H1 (cell line): ENCODE results near the gene TRIB2. TPM values are rescaled to one million over a fixed set of nuclear protein-coding genes. Genes with fewer than 3 reads are reported as not detected.
A peak's percentile ranks its signal among the peaks of the same experiment; 100 is the strongest.

Experiments
- CTCF ChIA-PET: fragments of 300-600 bp; sonication (Branson Sonifier 250); formaldehyde crosslinking; loops from one replicate; lab custom pipeline; 2021; ENCODE audit not compliant: partially characterized antibody; lab: Charles Lee
- POLR2A ChIA-PET: fragments of 300-600 bp; sonication (Branson Sonifier 250); formaldehyde crosslinking; loops from one replicate; lab custom pipeline; 2021; ENCODE audit warnings: inconsistent platforms; ENCODE audit not compliant: partially characterized antibody; lab: Charles Lee
- DNase-seq, 2 experiments: peaks; one replicate each; pipeline versions ENCODE4 v3.0.0 to v3.0.0-alpha.2; 2010 to 2022; ENCODE audit warnings: low spot score in 2 of 2, low read depth in 1 of 2, mixed read lengths in 1 of 2
- FAIRE-seq: peaks from 2 replicates; lab custom pipeline; 2011; peaks lifted over from hg19 to GRCh38; lab: Jason Lieb, UNC
- H2AFZ ChIP-seq: 2 replicates; pipeline ENCODE4 v1.8.1; 2012; ENCODE audit warnings: low read length, inconsistent platforms
- H2AK5ac ChIP-seq: 2 replicates; pipeline ENCODE4 v1.6.1; 2013; ENCODE audit warnings: low read depth, low read length
- H2BK120ac ChIP-seq: replicated peaks from 2 replicates; pipeline ENCODE3; 2013; ENCODE audit warnings: low read depth, low read length, inconsistent platforms
- H2BK12ac ChIP-seq: 2 replicates; pipeline ENCODE4 v1.6.1; 2013; ENCODE audit warnings: low read depth, low read length
- H2BK15ac ChIP-seq: 2 replicates; pipeline ENCODE4 v1.6.1; 2013; ENCODE audit warnings: low read length
- H2BK20ac ChIP-seq: 2 replicates; pipeline ENCODE4 v1.6.1; 2013; ENCODE audit warnings: low read length
- H2BK5ac ChIP-seq: 2 replicates; pipeline ENCODE4 v1.6.1; 2013; ENCODE audit warnings: low read depth, low read length
- H3K14ac ChIP-seq: 2 replicates; pipeline ENCODE4 v1.6.1; 2013; ENCODE audit warnings: inconsistent platforms; ENCODE audit not compliant: insufficient read length
- H3K18ac ChIP-seq: 2 replicates; pipeline ENCODE4 v1.6.1; 2013; ENCODE audit warnings: low read length; ENCODE audit errors: extremely low read depth
- H3K23ac ChIP-seq: 2 replicates; pipeline ENCODE4 v1.6.1; 2013; ENCODE audit warnings: inconsistent platforms; ENCODE audit not compliant: insufficient read length
- H3K23me2 ChIP-seq: 2 replicates; pipeline ENCODE4 v1.6.1; 2013; ENCODE audit warnings: low read depth, low read length
- H3K27ac ChIP-seq: 2 replicates; pipeline ENCODE4 v1.6.1; 2011; ENCODE audit warnings: low read depth, low read length, inconsistent platforms
- H3K27me3 ChIP-seq, 4 experiments: replicated peaks in 1 of 4; 1 replicate in 1 of 4; 2 replicates in 3 of 4; pipeline versions ENCODE4 v1.6.1 to v1.8.1; 2011 to 2013; ENCODE audit warnings: low read length in 3 of 4, mild to moderate bottlenecking in 3 of 4, inconsistent platforms in 2 of 4, mixed read lengths in 2 of 4, moderate library complexity in 1 of 4; ENCODE audit not compliant: control insufficient read depth in 3 of 4, insufficient read depth in 3 of 4; ENCODE audit errors: extremely low read depth in 1 of 4
- H3K36me3 ChIP-seq, 4 experiments: 2 replicates each; pipeline versions ENCODE4 v1.6.1 to v1.8.1; 2011 to 2013; ENCODE audit warnings: mild to moderate bottlenecking in 4 of 4, low read length in 3 of 4, moderate library complexity in 2 of 4, control low read depth in 1 of 4, inconsistent platforms in 1 of 4; ENCODE audit not compliant: insufficient read depth in 4 of 4, control insufficient read depth in 2 of 4
- H3K4ac ChIP-seq: replicated peaks from 2 replicates; pipeline ENCODE3; 2013; ENCODE audit warnings: low read length, low read depth, mixed read lengths, inconsistent platforms; ENCODE audit not compliant: insufficient read length
- H3K4me1 ChIP-seq, 4 experiments: replicated peaks in 1 of 4; 1 replicate in 1 of 4; 2 replicates in 3 of 4; pipeline versions ENCODE4 v1.6.1 to v1.8.1; 2011 to 2013; ENCODE audit warnings: low read length in 3 of 4, inconsistent platforms in 2 of 4, mixed read lengths in 1 of 4; ENCODE audit not compliant: insufficient read depth in 4 of 4, control insufficient read depth in 3 of 4
- H3K4me2 ChIP-seq, 2 experiments: 2 replicates each; pipeline versions ENCODE4 v1.6.1 to v1.8.1; 2011 to 2013; ENCODE audit warnings: low read depth in 2 of 2, low read length in 2 of 2, control low read depth in 1 of 2, inconsistent platforms in 1 of 2, mild to moderate bottlenecking in 1 of 2; ENCODE audit not compliant: insufficient read depth in 1 of 2
- H3K4me3 ChIP-seq, 4 experiments: fragments of 200-600, 300-600 bp in 1 of 4; sonication (generic), shearing (Covaris generic), sonication (Bioruptor Twin) in 1 of 4; 2 replicates each; pipeline versions ENCODE4 v1.5.1 to v1.8.1; 2011 to 2016; ENCODE audit warnings: low read length in 4 of 4, low read depth in 3 of 4, control low read depth in 2 of 4, inconsistent platforms in 2 of 4, mild to moderate bottlenecking in 2 of 4, mixed read lengths in 1 of 4, moderate library complexity in 1 of 4; ENCODE audit not compliant: insufficient read depth in 2 of 4; ENCODE audit errors: extremely low read depth in 1 of 4
- H3K56ac ChIP-seq: replicated peaks from 2 replicates; pipeline ENCODE3; 2013; ENCODE audit warnings: low read depth, mild to moderate bottlenecking, mixed read lengths, low read length, inconsistent platforms; ENCODE audit not compliant: insufficient read length
- H3K79me1 ChIP-seq: 2 replicates; pipeline ENCODE4 v1.6.1; 2013; ENCODE audit warnings: low read depth, low read length, control low read depth
- H3K79me2 ChIP-seq, 2 experiments: 2 replicates each; pipeline versions ENCODE4 v1.6.1 to v1.8.1; 2012 to 2013; ENCODE audit warnings: low read length in 2 of 2, mild to moderate bottlenecking in 2 of 2, inconsistent platforms in 1 of 2; ENCODE audit not compliant: insufficient read depth in 2 of 2, control insufficient read depth in 1 of 2
- H3K9ac ChIP-seq, 4 experiments: replicated peaks in 1 of 4; 1 replicate in 1 of 4; 2 replicates in 3 of 4; pipeline versions ENCODE4 v1.6.1 to v1.8.1; 2011 to 2013; ENCODE audit warnings: low read depth in 3 of 4, low read length in 3 of 4, control low read depth in 2 of 4, mild to moderate bottlenecking in 2 of 4, moderate library complexity in 2 of 4, inconsistent platforms in 1 of 4; ENCODE audit errors: extremely low read depth in 1 of 4
- H3K9me3 ChIP-seq, 2 experiments: 2 replicates each; pipeline versions ENCODE4 v1.6.1 to v1.8.1; 2012 to 2013; ENCODE audit warnings: mild to moderate bottlenecking in 2 of 2, moderate library complexity in 2 of 2, control low read depth in 1 of 2, inconsistent platforms in 1 of 2, low read depth in 1 of 2, low read length in 1 of 2, mixed read lengths in 1 of 2; ENCODE audit not compliant: insufficient read depth in 2 of 2
- H4K20me1 ChIP-seq, 2 experiments: replicated peaks in 1 of 2; 2 replicates each; pipeline versions ENCODE3 to v1.8.1; 2011 to 2013; ENCODE audit warnings: inconsistent platforms in 2 of 2, low read length in 2 of 2, mild to moderate bottlenecking in 1 of 2; ENCODE audit not compliant: insufficient read depth in 2 of 2, control insufficient read depth in 1 of 2
- H4K5ac ChIP-seq: 2 replicates; pipeline ENCODE4 v1.6.1; 2013; ENCODE audit warnings: low read length, low read depth, mixed read lengths, inconsistent platforms; ENCODE audit not compliant: insufficient read length
- H4K8ac ChIP-seq: 2 replicates; pipeline ENCODE4 v1.8.0; 2013; ENCODE audit warnings: mild to moderate bottlenecking, moderate library complexity, low read length, inconsistent platforms; ENCODE audit not compliant: insufficient read depth; ENCODE audit errors: extremely low read depth
- H4K91ac ChIP-seq: replicated peaks from 2 replicates; pipeline ENCODE3; 2013; ENCODE audit warnings: low read length, mixed read lengths, inconsistent platforms; ENCODE audit not compliant: insufficient read length
- ATF3 ChIP-seq: IDR thresholded peaks from 2 replicates; pipeline ENCODE4 v1.6.1; 2011; ENCODE audit warnings: low read depth, mild to moderate bottlenecking, low read length; ENCODE audit not compliant: insufficient read depth
- CHD1 ChIP-seq: IDR thresholded peaks from 2 replicates; pipeline ENCODE4 v1.6.1; 2012; ENCODE audit warnings: low read depth, low read length, improper control_type of control experiment
- CHD2 ChIP-seq: IDR thresholded peaks from 2 replicates; pipeline ENCODE4 v1.6.1; 2012; ENCODE audit warnings: low read length, improper control_type of control experiment
- MAX ChIP-seq: IDR thresholded peaks from 2 replicates; pipeline ENCODE4 v1.6.1; 2012; ENCODE audit warnings: inconsistent platforms
- POLR2AphosphoS5 ChIP-seq: IDR thresholded peaks from 2 replicates; pipeline ENCODE4 v1.6.1; 2011; ENCODE audit warnings: low read depth, low read length
- SIRT6 ChIP-seq: IDR thresholded peaks from one replicate; pipeline ENCODE4 v1.7.1; 2012; ENCODE audit warnings: low read length, inconsistent platforms
- SIX5 ChIP-seq: IDR thresholded peaks from 2 replicates; pipeline ENCODE4 v1.6.1; 2011; ENCODE audit warnings: mild to moderate bottlenecking, low read depth, low read length
- SP2 ChIP-seq: IDR thresholded peaks from 2 replicates; pipeline ENCODE4 v1.6.1; 2012; ENCODE audit warnings: mild to moderate bottlenecking, low read length, inconsistent platforms
- WGBS, 2 experiments: shearing (Covaris generic) in 1 of 2; methylation state at CpG; one replicate each; pipeline versions ENCODE4 v1.1.6 to v1.1.7; 2013 to 2015; ENCODE audit warnings: low lambda C conversion rate in 2 of 2, mixed read lengths in 2 of 2, inconsistent platforms in 1 of 2, low coverage in 1 of 2, missing lambda C conversion rate in 1 of 2; ENCODE audit not compliant: insufficient replicate concordance in 2 of 2, insufficient coverage in 1 of 2, insufficient read length in 1 of 2; ENCODE audit errors: extremely low coverage in 1 of 2, missing lambda C conversion rate in 1 of 2; 5-methylcytosine and 5-hydroxymethylcytosine counted together
- polyA plus RNA-seq, 7 experiments: library from polyadenylated mRNA; depleted of rRNA in 3 of 7; stranded (reverse) in 5 of 7; unstranded in 2 of 7; fragments of >200 nt in 5 of 7; fragments of 200-250 nt in 2 of 7; gene quantifications; 1 replicate in 5 of 7; 2 replicates in 1 of 7; 4 replicates in 1 of 7; pipeline versions ENCODE4 v1.2.1 to v1.2.3, GENCODE V29; 2011 to 2013; ENCODE audit warnings: missing spikeins in 2 of 7, mixed read lengths in 2 of 7
- total RNA-seq: library from RNA; stranded (reverse); fragmentation: NEBNext Ultra II Directional; extraction: Animal tissue kit (Norgen Biotek cat#: 25700); gene quantifications from 2 replicates; pipeline ENCODE4 v1.2.1, GENCODE V29; 2021

The TRIB2 gene
- total and polyA plus RNA-seq, 2 of the 8 experiments (the other 6 are each of a cell fraction or from before 2014, with no cell fraction given) = 40.8 to 57.0 TPM

GRCh38 chr2:12669036-12669435 is 47.7 kb upstream of the TRIB2 start:
- no peak overlapping the region for H4K5ac ChIP-seq
- no peak for DNase-seq
- H2AK5ac ChIP-seq = no peak overlapping the region
- H3K9ac ChIP-seq = no peak overlapping the region
- no peak overlapping the region for H4K91ac ChIP-seq
- no peaks in the 10 kb centered on the region for H4K20me1 ChIP-seq
- H3K79me2 ChIP-seq = no peaks in the 10 kb centered on the region
- H2AFZ ChIP-seq = 0 out of 2 replicates have a peak overlapping the region, but pooled peaks have one; percentile 67
- H3K23me2 ChIP-seq = no peaks in the 10 kb centered on the region
- no peak overlapping the region for H3K4ac ChIP-seq
- no peak overlapping the region for H3K27ac ChIP-seq
- no peaks in the 10 kb centered on the region for H3K4me1 ChIP-seq
- no peaks in the 10 kb centered on the region for H3K27me3 ChIP-seq
- no peak overlapping the region for H2BK5ac ChIP-seq
- peaks cover 9 to 10% of the 10 kb centered on the region in 2 experiments; a peak in 3 of 4 replicates for H3K9me3 ChIP-seq
- H4K8ac ChIP-seq = no peak overlapping the region
- no peak overlapping the region for H3K18ac ChIP-seq
- H3K79me1 ChIP-seq = no peaks in the 10 kb centered on the region
- H2BK15ac ChIP-seq = no peak overlapping the region
- H2BK120ac ChIP-seq = no peak overlapping the region
- no peak overlapping the region for H3K23ac ChIP-seq
- no peak overlapping the region for H3K4me2 ChIP-seq
- H3K14ac ChIP-seq = no peak overlapping the region
- H3K4me3 ChIP-seq = no peak overlapping the region
- H2BK12ac ChIP-seq = no peak overlapping the region
- H3K56ac ChIP-seq = no peak overlapping the region
- TF ChIP-seq SP2 (no peak), POLR2AphosphoS5 (no peak), SIRT6 (no peak), CHD2 (no peak), CHD1 (no peak), SIX5 (no peak), MAX (no peak), ATF3 (no peak)
- no peak overlapping the region for H2BK20ac ChIP-seq
- no peak for FAIRE-seq
- ChIA-PET CTCF (no interaction called here), POLR2A (no interaction called here)
- H3K36me3 ChIP-seq = no peaks in the 10 kb centered on the region
- 93% methylated on average over 3 of the region's 3 CpGs; no CpG with 5 or more reads in 1 of the 2 experiments for WGBS, 2 experiments
